Kidney glomerular epithelial cell (primary cell): ENCODE measurements around the gene ALOX5.
"Not testable (repeated sequence)": the region's sequence is repeated elsewhere in the genome, so short reads cannot be mapped to it uniquely, and the experiment has no call there.

Experiments
- DNase-seq: peaks from one replicate; lab custom pipeline; 2025; lab: John Stamatoyannopoulos, UW

ALOX5 gene

DNA sequence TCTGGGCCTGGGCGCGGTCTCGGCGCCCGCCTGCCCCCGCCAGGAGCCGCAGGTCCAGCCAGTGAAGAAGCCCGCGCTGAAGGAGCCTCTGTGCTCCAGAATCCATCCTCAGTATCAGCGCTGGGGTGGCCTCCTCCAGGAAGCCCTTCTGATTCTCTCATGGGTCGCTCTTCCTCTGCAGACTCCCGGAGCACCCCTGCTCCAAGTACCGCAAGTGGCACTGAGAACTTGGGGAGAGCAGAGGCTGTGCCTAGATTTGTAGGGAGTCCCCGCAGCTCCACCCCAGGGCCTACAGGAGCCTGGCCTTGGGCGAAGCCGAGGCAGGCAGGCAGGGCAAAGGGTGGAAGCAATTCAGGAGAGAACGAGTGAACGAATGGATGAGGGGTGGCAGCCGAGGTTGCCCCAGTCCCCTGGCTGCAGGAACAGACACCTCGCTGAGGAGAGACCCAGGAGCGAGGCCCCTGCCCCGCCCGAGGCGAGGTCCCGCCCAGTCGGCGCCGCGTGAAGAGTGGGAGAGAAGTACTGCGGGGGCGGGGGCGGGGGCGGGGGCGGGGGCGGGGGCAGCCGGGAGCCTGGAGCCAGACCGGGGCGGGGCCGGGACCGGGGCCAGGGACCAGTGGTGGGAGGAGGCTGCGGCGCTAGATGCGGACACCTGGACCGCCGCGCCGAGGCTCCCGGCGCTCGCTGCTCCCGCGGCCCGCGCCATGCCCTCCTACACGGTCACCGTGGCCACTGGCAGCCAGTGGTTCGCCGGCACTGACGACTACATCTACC lies at the start of gene ALOX5:
TSS of gene ALOX5 (plus strand) at position 641 of the 774 bp plus-strand sequence. CDS start at position 705, 64 bp downstream.
- no peak for DNase-seq

DNA sequence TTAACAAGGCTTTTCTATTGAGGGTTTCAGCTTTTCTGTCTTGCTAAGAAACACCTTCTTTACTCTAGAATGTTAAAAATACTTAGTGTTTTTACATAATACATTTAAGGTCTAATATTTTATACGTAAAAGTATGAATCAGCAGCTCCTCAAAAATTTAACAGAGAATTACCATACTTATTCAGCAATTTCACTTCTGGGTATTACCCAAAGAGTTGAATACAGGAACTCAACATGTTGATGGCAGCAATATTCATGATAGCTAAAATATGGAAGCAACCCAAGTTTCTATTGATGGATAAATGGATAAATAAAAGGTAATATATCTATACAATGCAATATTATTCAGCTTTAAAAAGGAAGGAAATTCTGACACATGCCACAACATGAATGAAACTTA lies 48.9 kb upstream of the ALOX5 start:
- no peak for DNase-seq

DNA sequence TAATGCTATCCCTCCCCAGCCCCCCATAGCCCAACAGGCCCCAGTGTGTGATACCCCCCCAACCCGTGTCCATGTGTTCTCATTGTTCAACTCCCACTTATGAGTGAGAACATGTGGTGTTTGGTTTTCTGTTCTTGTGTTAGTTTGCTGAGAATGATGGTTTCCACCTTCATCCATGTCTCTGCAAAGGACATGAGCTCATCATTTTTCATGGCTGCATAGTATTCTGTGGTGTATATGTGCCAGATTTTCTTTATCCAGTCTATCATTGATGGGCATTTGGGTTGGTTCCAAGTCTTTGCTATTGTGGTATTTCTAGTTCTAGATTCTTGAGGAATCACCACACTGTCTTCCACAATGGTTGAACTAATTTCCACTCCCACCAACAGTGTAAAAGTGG lies 47.2 kb upstream of the ALOX5 start:
- not testable (repeated sequence) for DNase-seq

DNA sequence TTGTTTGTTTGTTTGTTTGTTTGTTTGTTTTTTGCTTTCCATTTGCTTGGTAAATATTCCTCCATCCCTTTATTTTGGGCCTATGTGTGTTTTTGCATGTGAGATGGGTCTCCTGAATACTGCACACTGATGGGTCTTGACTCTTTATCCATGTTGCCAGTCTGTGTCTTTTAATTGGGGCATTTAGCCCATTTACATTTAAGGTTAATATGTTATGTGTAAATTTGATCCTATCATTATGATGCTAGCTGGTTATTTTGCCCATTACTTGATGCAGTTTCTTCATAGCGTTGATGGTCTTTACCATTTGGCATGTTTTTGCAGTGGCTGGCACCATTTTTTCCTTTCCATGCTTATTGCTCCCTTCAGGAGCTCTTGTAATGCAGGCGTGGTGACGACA lies 42.2 kb upstream of the ALOX5 start:
- DNase-seq, result not testable (repeated sequence)

DNA sequence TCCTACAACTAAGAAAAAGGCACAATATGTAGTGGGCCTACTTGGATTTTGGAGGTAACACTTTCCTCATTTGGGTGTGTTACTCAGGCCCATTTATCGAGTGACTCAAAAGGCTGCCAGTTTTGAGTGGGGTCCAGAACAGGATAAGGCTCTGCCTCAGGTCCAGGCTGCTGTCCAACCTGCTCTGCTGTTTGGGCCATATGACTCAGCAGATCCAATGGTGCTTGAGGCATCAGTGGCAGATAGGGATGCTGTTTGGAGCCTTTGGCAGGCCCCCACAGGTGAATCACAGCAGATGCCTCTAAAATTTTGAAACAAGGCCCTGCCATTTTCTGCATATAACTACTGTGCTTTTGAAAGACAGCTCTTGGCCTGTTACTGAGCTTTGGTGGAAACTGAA lies 34.1 kb upstream of the ALOX5 start:
- no peak for DNase-seq

DNA sequence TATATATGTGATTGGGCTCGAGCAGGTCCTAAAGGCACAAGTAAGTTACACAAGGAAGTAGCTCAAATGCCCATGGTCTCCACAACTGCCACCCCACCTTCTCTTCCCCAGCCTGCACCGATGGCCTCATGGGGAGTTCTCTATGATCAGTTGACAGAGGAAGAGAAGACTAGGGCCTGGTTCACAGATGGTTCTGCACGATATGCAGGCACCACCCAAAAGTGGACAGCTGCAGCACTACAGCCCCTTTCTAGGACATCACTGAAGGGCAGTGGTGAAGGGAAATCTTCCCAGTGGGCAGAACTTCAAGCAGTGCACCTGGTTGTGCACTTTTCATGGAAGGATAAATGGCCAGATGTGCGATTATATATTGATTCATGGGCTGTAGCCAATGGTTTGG lies 33.6 kb upstream of the ALOX5 start:
- DNase-seq, result not testable (repeated sequence)

DNA sequence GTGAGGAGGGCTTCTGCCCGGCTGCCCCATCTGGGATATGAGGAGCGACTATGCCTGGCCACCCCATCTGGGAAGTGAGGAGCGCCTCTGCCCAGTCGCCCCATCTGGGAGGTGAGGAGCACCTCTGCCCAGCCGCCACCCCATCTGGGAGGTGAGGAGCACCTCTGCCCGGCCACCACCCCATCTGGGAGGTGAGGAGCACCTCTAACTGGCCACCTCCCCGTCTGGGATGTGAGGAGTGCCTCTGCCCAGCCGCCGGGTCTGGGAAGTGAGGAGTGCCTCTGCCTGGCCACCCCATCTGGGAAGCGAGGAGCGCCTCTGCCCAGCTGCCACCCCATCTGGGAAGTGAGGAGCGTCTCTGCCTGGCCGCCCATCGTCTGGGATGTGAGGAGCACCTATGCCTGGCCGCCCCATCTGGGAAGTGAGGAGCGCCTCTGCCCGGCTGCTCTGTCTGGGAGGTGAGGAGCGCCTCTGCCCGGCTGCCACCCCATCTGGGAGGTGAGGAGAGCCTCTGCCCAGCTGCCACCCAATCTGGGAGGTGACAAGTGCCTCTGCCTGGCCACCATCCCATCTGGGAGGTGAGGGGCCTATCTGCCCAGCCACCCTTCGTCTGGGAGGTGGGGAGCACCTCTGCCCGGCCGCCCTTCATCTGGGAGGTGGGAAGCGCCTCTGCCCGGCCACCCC lies 27.2 kb upstream of the ALOX5 start:
- DNase-seq, result not testable (repeated sequence)

DNA sequence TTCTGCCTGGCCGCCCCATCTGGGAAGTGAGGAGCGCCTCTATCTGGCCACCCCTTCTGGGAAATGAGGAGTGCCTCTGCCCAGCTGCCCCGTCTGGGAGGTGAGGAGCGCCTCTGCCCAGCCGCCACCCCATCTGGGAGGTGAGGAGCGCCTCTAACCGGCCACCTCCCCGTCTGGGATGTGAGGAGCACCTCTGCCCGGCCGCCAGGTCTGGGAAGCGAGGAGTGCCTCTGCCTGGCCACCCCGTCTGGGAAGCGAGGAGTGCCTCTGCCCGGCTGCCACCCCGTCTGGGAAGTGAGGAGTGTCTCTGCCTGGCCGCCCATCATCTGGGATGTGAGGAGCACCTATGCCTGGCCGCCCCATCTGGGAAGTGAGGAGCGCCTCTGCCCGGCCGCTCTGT lies 26.6 kb upstream of the ALOX5 start:
- not testable (repeated sequence) for DNase-seq

DNA sequence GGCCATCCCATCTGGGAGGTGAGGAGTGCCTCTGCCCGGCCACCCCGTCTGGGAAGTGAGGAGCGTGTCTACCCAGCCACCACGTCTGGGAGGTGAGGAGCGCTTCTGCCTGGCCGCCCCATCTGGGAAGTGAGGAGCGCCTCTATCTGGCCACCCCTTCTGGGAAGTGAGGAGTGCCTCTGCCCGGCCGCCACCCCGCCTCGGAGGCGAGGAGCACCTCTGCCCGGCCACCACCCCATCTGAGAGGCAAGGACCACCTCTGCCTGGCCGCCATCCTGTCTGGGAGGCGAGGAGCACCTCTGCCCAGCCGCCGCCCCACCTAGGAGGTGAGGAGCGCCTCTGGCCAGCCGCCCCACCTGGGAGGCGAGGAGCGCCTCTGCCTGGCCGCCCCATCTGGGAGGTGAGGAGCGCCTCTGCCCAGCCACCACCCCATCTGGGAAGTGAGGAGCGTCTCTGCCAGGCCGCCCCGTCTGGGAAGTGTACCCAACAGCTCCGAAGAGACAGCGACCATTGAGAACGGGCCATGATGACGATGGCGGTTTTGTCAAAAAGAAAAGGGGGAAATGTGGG lies 25.7 kb upstream of the ALOX5 start:
- not testable (repeated sequence) for DNase-seq

DNA sequence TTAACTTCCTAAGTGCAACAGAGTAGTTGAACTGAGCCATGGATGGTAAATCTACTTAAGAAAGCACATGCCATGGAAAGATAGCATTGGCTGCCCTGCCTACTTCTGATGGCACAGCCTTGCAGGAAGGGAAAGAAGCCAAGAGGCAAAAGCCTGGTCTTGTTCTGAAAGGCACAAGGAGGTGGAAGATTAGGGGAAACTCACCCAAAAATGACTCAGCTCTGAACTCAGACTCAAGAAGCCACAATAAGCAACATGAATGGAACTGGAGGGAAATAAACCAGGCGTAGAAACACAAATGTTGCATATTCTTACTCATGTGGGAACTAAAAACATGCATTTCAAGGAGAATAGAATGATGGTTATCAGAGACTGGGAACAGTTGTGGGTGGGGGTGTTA lies 20.8 kb upstream of the ALOX5 start:
- DNase-seq, result no peak

DNA sequence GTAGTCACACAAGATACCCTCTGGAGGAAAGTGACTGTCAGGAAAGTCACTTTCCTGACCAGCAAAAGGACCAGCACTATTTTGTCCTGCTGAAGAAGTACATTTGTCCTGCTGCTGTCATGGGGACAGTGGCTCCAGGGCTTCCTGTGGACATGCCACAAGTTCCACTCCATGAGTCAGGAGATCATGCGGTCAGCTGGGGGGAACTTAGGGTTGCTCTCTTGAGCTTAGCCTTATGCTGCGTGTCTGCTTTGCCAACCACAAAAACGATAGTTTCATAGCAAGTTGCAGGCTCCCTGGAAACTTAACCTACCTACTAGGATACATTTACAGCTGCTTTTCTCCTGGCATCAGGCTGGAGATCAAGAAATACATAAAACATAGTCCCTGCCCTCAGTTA lies 19.8 kb upstream of the ALOX5 start:
- DNase-seq, result no peak

DNA sequence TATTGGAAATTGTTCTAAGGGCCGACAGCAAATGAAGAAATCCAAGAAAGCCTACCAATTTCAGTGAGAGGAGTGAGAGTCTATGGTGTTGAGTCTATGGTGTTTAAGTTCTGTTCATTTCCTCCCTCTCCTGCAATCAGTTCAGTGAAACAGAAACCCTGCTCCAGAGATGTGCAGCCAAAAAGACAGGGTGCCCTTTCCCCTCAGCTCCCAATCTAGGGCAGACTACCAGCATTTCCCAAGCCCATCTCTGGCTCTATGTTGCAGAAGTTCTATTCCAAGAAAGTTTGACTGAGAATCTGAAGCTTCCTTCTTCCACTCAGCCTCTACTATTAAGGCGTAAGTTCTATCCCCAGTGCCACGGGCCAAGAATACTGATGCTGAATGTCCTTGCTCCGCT lies 18.5 kb upstream of the ALOX5 start:
- no peak for DNase-seq

DNA sequence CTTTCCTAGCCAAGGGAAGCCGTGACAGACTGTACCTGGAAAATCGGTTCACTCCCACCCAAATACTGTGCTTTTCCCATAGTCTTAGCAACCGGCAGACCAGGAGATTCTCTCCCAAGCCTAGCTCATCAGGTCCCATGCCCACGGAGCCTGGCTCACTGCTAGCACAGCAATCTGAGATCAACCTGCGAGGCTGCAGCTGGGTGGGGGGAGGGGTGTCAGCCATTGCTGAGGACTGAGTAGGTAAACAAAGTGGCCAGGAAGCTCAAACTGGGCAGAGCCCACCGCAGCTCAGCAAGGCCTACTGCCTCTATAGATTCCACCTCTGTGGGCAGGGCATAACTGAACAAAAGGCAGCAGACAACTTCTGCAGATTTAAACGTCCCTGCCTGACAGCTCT lies 15.1 kb upstream of the ALOX5 start:
- DNase-seq, result not testable (repeated sequence)

DNA sequence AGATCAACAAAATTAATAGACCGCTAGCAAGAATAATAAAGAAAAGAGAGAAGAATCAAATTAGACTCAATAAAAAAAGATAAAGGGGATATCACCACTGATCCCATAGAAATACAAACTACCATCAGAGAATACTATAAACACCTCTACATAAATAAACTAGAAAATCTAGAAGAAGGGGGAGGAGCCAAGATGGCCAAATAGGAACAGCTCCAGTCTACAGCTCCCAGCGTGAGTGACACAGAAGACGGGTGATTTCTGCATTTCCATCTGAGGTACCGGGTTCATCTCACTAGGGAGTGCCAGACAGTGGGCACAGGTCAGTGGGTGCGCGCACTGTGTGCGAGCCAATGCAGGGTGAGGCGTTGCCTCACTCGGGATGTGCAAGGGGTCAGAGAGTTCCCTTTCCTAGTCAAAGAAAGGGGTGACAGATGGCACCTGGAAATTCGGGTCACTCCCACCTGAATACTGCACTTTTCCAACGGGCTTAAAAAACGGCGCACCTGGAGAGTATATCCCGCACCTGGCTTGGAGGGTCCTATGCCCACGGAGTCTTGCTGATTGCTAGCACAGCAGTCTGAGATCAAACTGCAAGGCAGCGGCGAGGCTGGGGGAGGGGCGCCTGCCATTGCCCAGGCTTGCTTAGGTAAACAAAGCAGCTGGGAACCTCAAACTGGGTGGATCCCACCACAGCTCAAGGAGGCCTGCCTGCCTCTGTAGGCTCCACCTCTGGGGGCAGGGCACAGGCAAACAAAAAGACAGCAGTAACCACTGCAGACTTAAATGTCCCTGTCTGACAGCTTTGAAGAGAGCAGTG lies 11.8 kb upstream of the ALOX5 start:
- DNase-seq, result not testable (repeated sequence)

DNA sequence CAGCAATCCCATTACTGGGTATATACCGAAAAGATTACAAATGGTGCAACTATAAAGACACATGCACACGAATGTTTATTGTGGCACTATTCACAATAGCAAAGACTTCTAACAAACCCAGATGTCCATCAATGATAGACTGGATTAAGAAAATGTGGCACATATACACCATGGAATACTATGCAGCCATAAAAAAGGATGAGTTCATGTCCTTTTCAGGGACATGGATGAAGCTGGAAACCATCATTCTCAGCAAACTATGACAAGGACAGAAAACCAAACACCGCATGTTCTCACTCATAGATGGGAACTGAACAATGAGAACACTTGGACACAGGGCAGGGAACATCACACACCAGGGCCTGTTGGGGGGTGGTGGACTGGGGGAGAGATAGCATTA lies 6.4 kb upstream of the ALOX5 start:
- not testable (repeated sequence) for DNase-seq

DNA sequence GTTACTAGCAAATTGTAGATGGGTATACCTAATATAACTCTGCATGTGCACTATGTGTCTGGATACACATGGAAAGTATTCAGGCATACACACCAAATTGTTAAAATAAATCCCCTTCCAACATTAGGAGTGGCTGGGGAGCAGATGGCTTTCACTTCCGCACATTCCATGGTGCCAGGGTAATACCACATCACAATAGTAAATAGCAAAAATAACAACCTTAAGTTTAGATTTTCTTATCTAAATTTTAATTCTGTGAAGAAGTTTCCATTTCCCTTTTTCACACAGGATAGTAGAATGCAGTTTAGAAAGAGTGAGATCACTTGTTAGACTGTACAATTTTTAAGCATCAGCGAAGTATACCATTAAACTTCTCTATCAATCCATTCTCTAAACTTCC lies 5.8 kb upstream of the ALOX5 start:
- DNase-seq, result no peak

DNA sequence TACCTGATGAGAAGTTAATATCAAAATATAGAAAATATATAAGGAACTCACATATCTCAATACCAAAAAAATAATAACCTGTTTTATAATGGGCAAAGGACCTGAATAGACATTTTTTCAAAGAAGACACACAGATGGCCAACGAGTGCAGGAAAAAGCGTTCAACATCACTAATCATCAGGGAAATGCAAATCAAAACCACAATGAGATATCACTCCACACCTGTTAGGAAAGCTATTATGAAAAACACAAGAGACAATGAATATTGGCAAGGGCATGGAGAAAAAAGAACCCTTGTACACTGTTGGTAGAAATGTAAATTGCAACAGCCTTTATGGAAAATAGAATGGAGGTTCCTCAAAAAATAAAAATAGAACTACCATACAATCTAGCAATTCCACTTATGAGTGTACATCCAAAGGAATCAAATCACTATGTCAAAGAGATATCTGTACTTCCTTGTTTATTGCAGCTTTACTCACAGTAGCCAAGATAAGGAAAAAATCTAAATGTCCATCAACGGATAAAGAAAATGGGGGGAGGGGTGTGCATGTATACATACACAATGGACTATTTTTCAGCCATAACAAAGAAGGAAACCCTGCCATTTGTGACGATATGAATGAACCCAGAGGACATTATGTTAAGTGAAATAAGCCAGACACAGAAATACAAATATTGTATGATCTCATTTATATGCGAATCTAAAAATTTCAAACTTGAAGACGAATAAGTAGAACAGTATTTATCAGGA lies 3.6 kb upstream of the ALOX5 start:
- DNase-seq, result no peak

DNA sequence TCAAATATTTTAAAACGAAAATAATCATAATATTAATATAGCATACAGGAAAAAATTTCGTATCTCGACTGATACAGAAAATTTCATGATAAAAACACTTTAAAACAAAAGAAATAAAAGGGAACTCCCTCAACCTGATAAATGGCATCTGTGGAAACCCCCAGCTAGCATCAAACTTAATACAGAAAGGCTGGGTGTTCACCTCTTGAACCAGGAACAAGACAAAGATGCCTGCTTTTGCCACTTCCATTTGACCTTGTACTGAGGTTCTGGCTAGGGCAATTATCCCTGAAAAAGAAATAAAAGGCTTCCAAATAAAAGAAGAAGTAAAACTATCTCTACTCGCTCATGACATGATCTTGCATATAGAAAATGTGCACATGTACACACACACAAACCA lies 2.5 kb upstream of the ALOX5 start:
- DNase-seq, result no peak

DNA sequence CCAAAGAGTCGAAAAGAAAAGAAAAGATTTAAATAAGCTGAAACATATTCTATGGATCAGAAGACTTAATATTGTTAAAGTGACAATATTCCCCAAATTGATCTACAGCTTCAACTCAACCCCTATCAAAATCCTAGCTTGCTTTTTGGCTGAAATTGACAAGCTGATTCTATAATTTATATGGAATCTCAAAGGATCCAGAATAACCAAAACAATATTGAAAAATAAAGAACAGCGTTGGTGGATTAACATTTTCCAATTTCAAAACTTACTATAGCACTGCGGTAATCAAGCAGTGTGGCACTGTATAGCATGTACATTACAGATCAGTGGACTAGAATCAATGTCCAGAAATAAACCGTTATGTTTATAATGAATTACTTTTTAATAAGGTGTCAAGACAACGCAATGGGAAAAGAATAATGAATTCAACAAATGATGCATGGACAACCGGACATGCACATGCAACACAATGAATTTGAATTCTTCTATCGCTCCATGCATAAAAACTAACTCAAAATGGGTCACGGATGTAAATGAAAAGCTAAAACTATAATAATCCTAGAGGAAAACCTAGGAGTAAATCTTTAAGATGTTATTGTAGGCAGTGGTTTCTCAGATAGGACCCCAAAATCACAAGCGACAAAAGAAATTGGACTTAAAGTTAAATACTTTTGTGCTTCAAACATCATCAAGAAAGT lies 1.6 kb upstream of the ALOX5 start:
- no peak for DNase-seq

DNA sequence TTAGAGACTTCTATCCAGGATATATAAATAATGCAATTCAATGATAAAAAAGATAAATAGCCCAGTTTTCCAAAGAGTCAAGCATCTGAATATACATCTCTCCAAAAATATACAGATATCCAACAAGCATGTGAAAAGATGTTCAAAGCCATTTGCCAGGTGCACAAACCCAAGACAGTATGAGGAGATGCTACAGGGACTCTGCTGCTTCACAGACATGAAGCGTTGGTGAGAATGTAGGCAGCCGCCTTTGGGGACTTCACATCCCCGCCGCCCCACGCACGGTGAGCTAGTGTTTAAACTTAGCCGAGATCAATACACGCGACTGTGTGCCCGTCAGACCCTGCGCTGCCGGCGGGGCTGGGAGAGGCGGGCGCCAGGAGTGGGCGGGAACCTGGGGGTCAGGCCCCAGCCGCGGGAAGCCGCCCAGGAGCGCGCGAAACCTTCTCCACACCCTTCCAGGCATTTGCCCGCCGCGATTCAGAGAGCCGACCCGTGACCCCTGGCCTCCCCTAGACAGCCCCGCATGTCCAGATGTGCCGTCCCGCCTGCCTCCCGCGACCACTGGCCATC lies 927 bp upstream of the ALOX5 start:
- DNase-seq, result no peak
